ENCODE measurements around the gene FLT1. TPM values are rescaled to one million over a fixed set of nuclear protein-coding genes. Genes with fewer than 3 reads are reported as not detected.

The FLT1 gene
- total RNA-seq, 1 donor from 2014 or later = 0.60 TPM

DNA sequence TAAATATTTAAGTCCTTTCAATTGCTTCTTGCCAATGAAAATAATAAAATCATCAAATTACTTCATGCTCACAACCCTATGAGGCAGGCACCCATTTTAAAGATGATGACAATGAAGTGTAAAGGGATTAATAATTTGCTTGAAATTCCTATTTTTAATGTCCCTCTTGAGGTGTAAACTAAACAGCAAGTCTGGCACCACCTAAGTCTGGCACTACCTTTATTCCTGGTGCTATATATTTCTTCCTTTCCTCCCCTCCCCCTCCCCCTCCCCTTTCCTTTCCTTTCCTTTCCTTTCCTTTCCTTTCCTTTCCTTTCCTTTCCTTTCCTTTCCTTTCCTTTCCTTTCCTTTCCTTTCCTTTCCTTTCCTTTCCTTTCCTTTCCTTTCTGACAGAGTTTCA lies 42.2 kb downstream of the FLT1 start:
- no peak for DNase-seq (ENCODE audit: low spot score)
- no peak overlapping the region for H3K4me3 Mint-ChIP-seq (ENCODE audit: unreplicated experiment)
- H3K4me1 Mint-ChIP-seq (ENCODE audit: low read depth) = peaks cover 29% of the 10 kb centered on the region
- H3K27me3 Mint-ChIP-seq (ENCODE audit: low read depth) = peaks cover 10% of the 10 kb centered on the region
- H3K36me3 Mint-ChIP-seq (ENCODE audit: low read depth) = peaks cover 3% of the 10 kb centered on the region
- H3K27ac Mint-ChIP-seq (ENCODE audit: unreplicated experiment) = peak overlapping the region; percentile 49
- H3K9me3 Mint-ChIP-seq (ENCODE audit: low read depth) = peaks cover 5% of the 10 kb centered on the region
- TF ChIP-seq, protein P1, sequence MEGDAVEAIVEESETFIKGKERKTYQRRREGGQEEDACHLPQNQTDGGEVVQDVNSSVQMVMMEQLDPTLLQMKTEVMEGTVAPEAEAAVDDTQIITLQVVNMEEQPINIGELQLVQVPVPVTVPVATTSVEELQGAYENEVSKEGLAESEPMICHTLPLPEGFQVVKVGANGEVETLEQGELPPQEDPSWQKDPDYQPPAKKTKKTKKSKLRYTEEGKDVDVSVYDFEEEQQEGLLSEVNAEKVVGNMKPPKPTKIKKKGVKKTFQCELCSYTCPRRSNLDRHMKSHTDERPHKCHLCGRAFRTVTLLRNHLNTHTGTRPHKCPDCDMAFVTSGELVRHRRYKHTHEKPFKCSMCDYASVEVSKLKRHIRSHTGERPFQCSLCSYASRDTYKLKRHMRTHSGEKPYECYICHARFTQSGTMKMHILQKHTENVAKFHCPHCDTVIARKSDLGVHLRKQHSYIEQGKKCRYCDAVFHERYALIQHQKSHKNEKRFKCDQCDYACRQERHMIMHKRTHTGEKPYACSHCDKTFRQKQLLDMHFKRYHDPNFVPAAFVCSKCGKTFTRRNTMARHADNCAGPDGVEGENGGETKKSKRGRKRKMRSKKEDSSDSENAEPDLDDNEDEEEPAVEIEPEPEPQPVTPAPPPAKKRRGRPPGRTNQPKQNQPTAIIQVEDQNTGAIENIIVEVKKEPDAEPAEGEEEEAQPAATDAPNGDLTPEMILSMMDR (IDR thresholded peaks at IDR 0.05) = no peak

DNA sequence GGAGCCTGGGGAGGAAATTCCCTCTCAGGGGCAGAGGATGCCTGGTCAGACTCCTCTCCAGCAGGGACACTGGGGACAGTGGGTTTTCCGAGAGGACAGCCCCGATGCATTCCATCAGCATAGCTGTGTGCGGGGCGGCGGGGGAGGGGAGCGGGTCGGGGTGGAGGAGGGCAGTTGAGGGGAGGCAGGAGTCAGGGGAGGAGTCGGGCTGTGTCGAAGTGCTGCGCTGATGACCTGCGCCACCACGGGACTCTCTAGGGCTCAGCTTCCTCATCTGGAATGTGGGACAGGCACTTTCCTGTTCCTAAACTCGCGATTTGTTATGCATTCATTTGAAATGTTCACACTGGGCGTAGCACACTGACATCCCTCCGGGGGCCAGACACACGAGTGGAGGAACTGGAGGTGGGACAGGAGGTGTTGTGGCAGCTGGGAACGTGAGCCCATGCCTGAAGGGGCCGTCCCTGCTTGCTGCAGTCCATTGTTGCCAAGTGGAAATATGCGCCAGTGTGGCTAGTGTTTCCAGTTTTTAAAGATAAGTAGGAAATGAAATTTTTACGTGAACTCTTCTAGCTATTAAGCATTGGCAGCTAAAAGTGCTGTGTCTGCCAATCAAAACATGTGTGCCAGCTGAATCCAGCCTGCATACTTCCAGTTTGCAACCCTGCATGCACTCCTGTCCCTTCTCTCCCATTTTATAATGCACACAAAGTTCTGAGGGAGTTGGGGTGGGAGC lies 43.3 kb downstream of the FLT1 start:
- H3K4me1 Mint-ChIP-seq (ENCODE audit: low read depth) = peaks cover 29% of the 10 kb centered on the region
- H3K4me3 Mint-ChIP-seq (ENCODE audit: unreplicated experiment) = peak overlapping the region; percentile 66
- TF ChIP-seq, protein P1 (IDR thresholded peaks at IDR 0.05) = no peak
- H3K27me3 Mint-ChIP-seq (ENCODE audit: low read depth) = peaks cover 7% of the 10 kb centered on the region
- H3K36me3 Mint-ChIP-seq (ENCODE audit: low read depth) = peaks cover 3% of the 10 kb centered on the region
- H3K27ac Mint-ChIP-seq (ENCODE audit: unreplicated experiment) = peak overlapping the region; percentile 20
- H3K9me3 Mint-ChIP-seq (ENCODE audit: low read depth) = peaks cover 7% of the 10 kb centered on the region
- DNase-seq (ENCODE audit: low spot score) = no peak

DNA sequence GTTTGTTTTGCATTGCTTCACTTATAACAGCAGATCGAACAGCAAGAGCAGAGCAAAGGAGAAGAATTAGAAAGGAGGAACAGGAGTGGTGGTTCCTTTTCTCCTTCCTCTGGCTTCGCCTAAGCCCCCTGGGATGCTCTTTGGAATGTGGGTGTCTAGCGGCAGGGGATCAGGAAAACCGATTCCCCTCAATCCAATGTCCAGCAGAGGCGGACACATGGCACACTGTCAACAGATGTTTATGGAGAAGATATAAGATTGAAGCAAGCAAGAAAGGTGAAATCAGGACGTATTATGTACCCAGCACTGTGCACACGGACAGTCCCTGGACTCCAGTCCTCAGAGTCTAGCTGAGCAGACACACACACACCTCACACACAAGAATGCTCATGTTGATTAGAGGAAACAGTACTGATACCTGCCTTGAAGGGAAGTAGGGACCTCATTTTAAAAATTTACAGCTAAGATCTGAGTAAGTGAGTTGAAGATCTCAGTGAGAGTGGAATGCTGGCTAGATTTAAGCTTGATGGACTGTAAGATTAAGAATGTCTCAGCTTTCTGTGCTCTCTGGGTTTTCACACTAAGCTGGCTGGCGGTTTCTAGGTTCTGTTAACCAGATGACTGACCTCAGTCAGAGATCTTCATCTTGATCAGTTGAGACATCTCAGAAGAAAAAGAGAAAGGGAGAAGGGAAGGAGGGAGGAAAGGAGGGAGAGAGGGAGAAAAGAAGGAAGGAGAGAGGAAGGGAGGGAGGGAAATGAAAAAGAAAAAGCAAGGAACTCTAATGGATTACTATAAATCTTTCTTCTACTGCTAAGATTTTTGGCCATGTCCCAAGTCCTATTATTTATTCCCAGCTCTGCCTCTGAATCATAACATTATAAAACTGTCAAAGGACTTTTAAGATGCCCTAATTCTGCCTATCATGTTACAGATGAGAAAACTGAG lies 44.8 kb downstream of the FLT1 start:
- TF ChIP-seq, protein P1 (IDR thresholded peaks at IDR 0.05) = no peak
- no peak overlapping the region for H3K4me3 Mint-ChIP-seq (ENCODE audit: unreplicated experiment)
- H3K36me3 Mint-ChIP-seq (ENCODE audit: low read depth) = peaks cover 3% of the 10 kb centered on the region
- peaks cover 29% of the 10 kb centered on the region for H3K4me1 Mint-ChIP-seq (ENCODE audit: low read depth)
- peaks cover 13% of the 10 kb centered on the region for H3K9me3 Mint-ChIP-seq (ENCODE audit: low read depth)
- no peak for DNase-seq (ENCODE audit: low spot score)
- H3K27ac Mint-ChIP-seq (ENCODE audit: unreplicated experiment) = peak overlapping the region; percentile 53
- H3K27me3 Mint-ChIP-seq (ENCODE audit: low read depth) = no peaks in the 10 kb centered on the region

DNA sequence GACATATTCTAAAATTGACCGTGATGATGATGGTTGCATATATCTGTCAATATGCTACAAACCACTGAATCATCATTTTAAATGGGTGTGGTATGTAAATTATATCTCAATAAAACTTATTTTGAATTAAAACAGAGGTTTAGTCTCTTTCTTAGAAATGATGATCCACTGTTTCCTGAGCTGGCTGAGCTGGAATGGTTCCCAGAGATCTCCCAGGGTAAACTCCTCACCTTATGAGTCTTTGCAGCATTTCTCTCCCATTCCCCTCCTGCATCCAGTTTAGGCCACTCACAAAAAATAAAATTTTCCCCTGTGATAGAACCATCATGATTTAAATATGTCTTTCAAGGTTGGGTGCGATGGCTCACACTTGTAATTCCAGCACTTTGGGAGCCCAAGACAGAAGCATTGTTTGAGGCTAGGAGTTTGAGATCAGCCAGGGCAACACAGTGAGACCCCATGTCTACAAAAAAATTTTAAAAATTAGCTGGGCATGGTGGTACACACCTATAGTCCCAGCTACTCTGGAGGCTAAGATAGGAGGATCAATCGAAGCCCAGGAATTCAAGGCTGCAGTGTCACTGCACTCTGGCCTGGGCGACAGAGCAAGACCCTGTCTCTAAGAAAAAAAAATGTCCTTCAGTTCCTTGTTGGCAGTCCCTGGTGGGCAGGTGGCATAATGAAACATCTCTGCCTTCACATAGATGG lies 46.1 kb downstream of the FLT1 start:
- TF ChIP-seq, protein P1 (IDR thresholded peaks at IDR 0.05) = no peak
- H3K9me3 Mint-ChIP-seq (ENCODE audit: low read depth) = peaks cover 19% of the 10 kb centered on the region
- peaks cover 29% of the 10 kb centered on the region for H3K4me1 Mint-ChIP-seq (ENCODE audit: low read depth)
- no peak for DNase-seq (ENCODE audit: low spot score)
- peaks cover 4% of the 10 kb centered on the region for H3K36me3 Mint-ChIP-seq (ENCODE audit: low read depth)
- H3K4me3 Mint-ChIP-seq (ENCODE audit: unreplicated experiment) = no peak overlapping the region
- no peak overlapping the region for H3K27ac Mint-ChIP-seq (ENCODE audit: unreplicated experiment)
- H3K27me3 Mint-ChIP-seq (ENCODE audit: low read depth) = no peaks in the 10 kb centered on the region

DNA sequence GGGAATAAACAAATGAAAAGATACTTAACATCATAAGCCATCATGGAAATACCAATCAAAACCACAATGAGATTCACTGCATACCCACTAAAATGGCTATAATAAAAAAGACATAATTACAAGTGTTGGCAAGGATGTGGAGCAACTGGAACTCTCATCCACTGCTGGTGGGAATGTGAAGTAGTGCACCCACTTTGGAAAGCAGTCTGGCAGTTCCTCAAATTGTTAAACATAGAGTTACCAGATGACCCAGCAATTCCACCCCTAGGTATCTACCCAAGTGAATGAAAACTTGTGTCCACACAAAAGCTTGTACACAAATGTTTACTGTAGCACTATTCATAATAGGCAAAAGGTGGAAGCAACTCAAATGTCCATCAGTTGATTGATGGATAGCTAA lies 46.9 kb downstream of the FLT1 start:
- Mint-ChIP-seq H3K4me1 (ENCODE audit: low read depth) (peaks cover 29% of the 10 kb centered on the region), H3K27ac (ENCODE audit: unreplicated experiment) (no peak overlapping the region), H3K9me3 (ENCODE audit: low read depth) (peaks cover 24% of the 10 kb centered on the region), H3K36me3 (ENCODE audit: low read depth) (peaks cover 4% of the 10 kb centered on the region), H3K27me3 (ENCODE audit: low read depth) (no peaks in the 10 kb centered on the region), H3K4me3 (ENCODE audit: unreplicated experiment) (no peak overlapping the region)
- TF ChIP-seq, protein P1 (IDR thresholded peaks at IDR 0.05) = no peak
- DNase-seq (ENCODE audit: low spot score) = no peak

All from chondrocyte (in vitro differentiated cells).